ENCODE results near the gene TRMO. TPM values are rescaled to one million over a fixed set of nuclear protein-coding genes. Genes with fewer than 3 reads are reported as not detected.
"Not testable (repeated sequence)": the region's sequence is repeated elsewhere in the genome, so short reads cannot be mapped to it uniquely, and the experiment has no call there.

Gene TRMO, protein sequence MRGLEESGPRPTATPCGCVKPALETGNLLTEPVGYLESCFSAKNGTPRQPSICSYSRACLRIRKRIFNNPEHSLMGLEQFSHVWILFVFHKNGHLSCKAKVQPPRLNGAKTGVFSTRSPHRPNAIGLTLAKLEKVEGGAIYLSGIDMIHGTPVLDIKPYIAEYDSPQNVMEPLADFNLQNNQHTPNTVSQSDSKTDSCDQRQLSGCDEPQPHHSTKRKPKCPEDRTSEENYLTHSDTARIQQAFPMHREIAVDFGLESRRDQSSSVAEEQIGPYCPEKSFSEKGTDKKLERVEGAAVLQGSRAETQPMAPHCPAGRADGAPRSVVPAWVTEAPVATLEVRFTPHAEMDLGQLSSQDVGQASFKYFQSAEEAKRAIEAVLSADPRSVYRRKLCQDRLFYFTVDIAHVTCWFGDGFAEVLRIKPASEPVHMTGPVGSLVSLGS
- total RNA-seq (2014; rRNA removed; shearing (Covaris generic)), result 19.6 and 21.8 TPM in 2 replicates
- 13.7 and 25.7 TPM in 2 replicates for polyA plus RNA-seq (2014; cell fraction: nucleus; rRNA removed)

DNA sequence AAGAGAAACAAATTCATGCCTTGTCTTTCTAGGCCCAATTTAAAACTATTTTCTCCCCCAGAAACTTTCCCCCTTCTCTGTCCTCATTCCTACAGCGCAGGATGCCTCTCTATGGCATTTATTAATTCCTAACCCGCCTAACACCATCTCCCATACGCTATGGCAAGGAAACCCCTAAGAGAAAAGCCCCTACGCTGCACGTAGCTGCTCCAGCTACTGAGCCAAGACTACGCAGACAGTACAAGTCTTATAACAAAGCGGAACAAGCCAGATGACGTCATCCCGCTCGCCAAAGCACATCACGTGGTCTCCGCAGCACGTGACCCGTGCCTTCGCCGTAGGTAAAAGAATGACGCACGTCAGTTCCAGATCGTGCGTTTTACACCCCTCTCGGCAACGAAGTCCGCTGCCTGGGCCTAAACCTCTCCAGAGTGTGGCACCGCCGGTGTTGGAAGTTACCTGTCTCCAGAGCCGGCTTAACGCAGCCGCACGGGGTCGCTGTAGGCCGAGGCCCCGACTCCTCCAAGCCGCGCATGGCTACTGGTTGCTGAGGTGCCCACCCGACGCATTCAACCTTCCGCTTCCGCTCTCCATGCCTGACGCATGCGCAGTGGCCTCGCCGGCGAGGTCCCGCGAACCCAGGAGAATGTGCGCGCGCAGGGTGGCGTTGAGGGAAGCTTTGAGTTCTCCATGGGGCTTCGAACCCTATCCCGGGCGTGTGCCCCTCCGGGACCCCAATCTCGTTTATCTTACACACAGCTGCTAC lies at the start of gene TRMO:
TSS of gene TRMO (minus strand) at position 542 of the 766 bp plus-strand sequence. CDS start at position 535, 7 bp downstream.
- DNase-seq (ENCODE audit: extremely low read depth, low read depth), result peak; percentile 98

DNA sequence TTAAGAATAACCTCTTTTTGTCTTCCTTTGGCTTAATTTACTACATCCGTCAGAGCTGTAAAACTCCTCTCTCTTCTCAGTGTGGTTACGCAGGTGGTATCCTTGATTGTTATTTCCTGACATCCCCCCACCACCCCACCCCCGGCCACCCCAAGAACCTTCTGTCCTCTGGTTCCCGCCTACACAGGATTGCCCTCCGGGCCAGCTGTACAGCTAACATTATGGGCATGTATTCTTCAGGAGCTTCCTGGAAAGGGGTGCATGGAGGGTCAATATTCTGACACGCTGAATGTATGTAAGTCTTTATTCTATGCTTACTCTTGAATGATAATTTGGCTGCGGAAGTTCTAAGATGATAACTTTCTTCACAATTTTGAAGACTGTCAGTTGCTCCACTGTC lies 47.9 kb upstream of the TRMO start:
- DNase-seq (ENCODE audit: extremely low read depth, low read depth), result no peak

DNA sequence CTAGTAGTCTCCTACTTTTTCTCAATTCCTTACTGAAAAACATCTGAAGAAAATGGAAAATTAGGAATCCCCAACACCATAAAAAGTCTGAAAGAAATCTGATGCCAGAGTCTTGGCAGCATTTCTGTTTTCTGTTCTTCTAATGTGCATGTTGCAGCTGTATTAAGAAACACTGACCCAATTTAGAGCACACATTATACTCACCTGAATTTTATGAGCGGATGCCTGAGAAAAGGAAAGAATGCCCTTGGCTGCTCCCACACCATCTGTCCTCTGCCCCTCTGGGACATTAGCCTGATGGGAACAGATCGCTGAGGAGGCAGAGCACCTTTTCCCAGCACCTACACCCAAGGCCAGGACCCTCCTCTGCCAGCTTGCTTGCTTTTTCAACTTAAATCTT lies 46.7 kb upstream of the TRMO start:
- no peak for DNase-seq (ENCODE audit: extremely low read depth, low read depth)

DNA sequence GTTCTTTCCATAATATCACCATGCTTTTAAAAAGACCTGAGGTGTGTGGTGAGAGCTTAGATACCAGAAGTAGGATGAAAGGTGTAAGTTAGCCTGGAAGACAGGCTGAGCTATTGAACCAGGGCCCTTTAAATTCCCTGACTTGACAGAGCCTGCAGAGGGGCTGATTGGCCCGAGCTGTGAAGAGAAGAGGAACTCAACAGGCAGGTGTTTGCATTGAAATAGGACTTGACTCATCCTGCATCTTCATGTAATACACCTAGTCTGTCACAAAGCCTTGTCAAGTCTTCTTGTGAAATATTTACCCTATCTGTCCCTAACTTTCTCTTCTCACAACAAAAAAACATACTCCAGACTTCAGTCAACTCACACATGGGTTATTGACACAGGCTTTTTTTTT lies 44.2 kb upstream of the TRMO start:
- no peak for DNase-seq (ENCODE audit: extremely low read depth, low read depth)

DNA sequence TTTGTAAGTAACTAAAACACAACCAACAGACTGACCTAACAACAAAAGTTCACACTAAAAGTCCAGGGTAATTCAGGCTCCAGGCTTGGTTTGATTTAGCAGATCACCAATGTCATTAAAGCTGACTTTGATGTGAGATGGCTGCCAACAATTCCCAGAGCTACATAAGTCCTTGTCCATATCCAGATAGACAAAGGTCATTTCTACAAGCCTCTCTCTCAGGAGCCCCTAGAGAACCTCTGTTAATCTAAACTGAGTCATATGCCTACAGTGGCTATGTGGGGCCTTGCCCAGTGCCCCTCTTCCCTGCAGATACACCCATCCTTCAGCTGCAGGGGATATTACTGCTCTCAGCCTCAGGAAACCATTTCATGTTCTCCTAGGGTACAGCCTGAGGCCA lies 42.6 kb upstream of the TRMO start:
- no peak for DNase-seq (ENCODE audit: extremely low read depth, low read depth)

- no peak for DNase-seq (ENCODE audit: extremely low read depth, low read depth)
Measured at GRCh38 chr9:97963232-97963631, 40.9 kb upstream of the TRMO start.

- DNase-seq (ENCODE audit: extremely low read depth, low read depth), result no peak
Measured at GRCh38 chr9:97962575-97962974, 40.3 kb upstream of the TRMO start.

GRCh38 chr9:97962136-97962535 lies 39.8 kb upstream of the TRMO start:
- DNase-seq (ENCODE audit: extremely low read depth, low read depth), result no peak

- no peak for DNase-seq (ENCODE audit: extremely low read depth, low read depth)
Measured at GRCh38 chr9:97961361-97961760, 39.1 kb upstream of the TRMO start.

GRCh38 chr9:97960678-97961328 lies 38.5 kb upstream of the TRMO start:
- DNase-seq (ENCODE audit: extremely low read depth, low read depth), result not testable (repeated sequence)

- DNase-seq (ENCODE audit: extremely low read depth, low read depth), result no peak
Measured at GRCh38 chr9:97959585-97959984, 37.3 kb upstream of the TRMO start.

- peak; percentile 35 for DNase-seq (ENCODE audit: extremely low read depth, low read depth)
Measured at GRCh38 chr9:97958812-97959511, 36.7 kb upstream of the TRMO start.

DNA sequence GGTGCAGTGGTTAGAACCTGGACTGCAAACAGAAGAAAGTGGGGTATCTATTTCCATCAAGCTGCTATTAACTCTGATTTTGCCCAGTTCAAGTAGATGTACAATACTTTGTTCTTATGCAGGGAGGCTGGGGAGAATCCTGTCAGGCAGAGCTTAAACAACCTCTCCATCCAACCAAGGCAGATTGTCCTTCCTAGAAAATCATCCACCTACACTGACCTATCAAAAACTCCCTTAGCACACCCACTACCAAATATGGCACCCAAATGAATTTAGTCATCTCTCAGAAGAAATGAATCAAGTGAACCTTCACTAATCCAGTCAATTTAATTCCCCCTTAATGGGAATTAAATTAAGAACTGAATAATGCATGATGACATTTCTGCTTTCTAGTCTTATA lies 34.0 kb upstream of the TRMO start:
- DNase-seq (ENCODE audit: extremely low read depth, low read depth), result no peak

GRCh38 chr9:97954550-97954989 lies 32.3 kb upstream of the TRMO start:
- DNase-seq (ENCODE audit: extremely low read depth, low read depth), result peak; percentile 38

GRCh38 chr9:97950873-97951272 lies 28.6 kb upstream of the TRMO start:
- DNase-seq (ENCODE audit: extremely low read depth, low read depth), result peak; percentile 7

DNA sequence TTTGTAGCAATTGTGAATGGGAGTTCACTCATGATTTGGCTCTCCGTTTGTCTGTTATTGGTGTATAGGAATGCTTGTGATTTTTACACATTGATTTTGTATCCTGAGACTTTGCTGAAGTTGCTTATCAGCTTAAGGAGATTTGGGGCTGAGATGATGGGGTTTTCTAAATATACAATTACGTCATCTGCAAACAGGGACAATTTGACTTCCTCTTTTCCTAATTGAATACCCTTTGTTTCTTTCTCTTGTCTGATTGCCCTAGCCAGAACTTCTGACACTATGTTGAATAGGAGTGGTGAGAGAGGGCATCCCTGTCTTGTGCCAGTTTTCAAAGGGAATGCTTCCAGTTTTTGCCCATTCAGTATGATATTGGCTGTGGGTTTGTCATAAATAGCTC lies 24.8 kb upstream of the TRMO start:
- not testable (repeated sequence) for DNase-seq (ENCODE audit: extremely low read depth, low read depth)

DNA sequence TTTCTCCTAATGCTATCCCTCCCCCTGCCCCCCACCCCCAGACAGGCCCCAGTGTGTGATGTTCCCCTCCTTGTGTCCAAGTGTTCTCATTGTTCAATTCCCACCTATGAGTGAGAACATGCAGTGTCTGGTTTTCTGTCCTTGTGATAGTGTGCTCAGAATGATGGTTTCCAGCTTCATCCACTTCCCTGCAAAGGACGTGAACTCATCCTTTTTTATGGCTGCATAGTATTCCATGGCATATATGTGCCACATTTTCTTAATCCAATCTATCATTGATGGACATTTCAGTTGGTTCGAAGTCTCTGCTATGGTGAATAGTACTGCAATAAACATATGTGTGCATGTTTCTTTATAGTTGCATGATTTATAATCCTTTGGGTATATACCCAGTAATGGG lies 23.2 kb upstream of the TRMO start:
- not testable (repeated sequence) for DNase-seq (ENCODE audit: extremely low read depth, low read depth)

DNA sequence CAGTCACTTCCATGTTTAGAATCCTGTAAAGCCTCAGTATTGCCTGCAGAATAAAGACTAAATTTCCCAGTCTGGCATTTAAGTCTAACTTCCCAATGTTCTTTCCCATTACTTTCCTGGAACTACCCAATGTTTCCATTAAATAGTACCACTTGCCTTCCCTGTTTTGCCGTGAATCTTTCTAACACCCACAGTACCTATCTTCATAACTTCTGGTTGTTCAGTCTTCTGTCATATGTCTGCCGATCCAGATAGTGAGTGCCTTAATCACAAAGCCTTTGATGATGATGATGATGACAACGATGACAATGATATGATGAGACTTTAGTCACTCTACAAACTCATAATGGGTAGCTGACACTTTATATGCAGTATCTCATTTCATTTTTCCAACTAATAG lies 22.3 kb upstream of the TRMO start:
- no peak for DNase-seq (ENCODE audit: extremely low read depth, low read depth)

GRCh38 chr9:97943308-97943855 lies 21.1 kb upstream of the TRMO start:
- no peak for DNase-seq (ENCODE audit: extremely low read depth, low read depth)

GRCh38 chr9:97941323-97941722 lies 19.0 kb upstream of the TRMO start:
- DNase-seq (ENCODE audit: extremely low read depth, low read depth), result no peak

All from NCI-H460 (cell line).